Pancreas (tissue), 10 donors: Measurements from ENCODE around the gene DDX1. TPM values are rescaled to one million over a fixed set of nuclear protein-coding genes. Genes with fewer than 3 reads are reported as not detected.

Source experiments
- ATAC-seq, 4 donors: fragments of 200-7000 bp; cut with Tn5 transposase; one replicate each; pipeline versions ENCODE4 v1.8.0 to v1.9.1; 2020; ENCODE audit warnings: mild to moderate bottlenecking in 4 of 4, moderate library complexity in 4 of 4
- DNase-seq, 6 donors: peaks; one replicate each; pipeline ENCODE4 v3.0.0-alpha.2; 2020
- FAIRE-seq: peaks from 2 replicates; lab custom pipeline; 2012; peaks lifted over from hg19 to GRCh38; lab: Jason Lieb, UNC
- H3K27ac ChIP-seq, 4 donors: fragments of 200-600 bp; sonication (generic); 1 replicate in 3 of 4; 2 replicates in 1 of 4; pipeline versions ENCODE4 v1.5.0 to v1.8.0; 2020
- H3K27me3 ChIP-seq, 4 donors: fragments of 200-600 bp; one replicate each; pipeline ENCODE4 v1.8.0; 2021
- H3K36me3 ChIP-seq, 3 donors: fragments of 200-600 bp; sonication (generic) in 1 of 3; one replicate each; pipeline versions ENCODE4 v1.5.0 to v1.8.0; 2020 to 2021
- H3K4me1 ChIP-seq, 3 donors: fragments of 200-600 bp; one replicate each; pipeline ENCODE4 v1.8.0; 2021
- H3K4me3 ChIP-seq, 4 donors: fragments of 200-600 bp; sonication (generic) in 2 of 4; one replicate each; pipeline versions ENCODE4 v1.5.0 to v1.8.0; 2020 to 2021
- H3K9me3 ChIP-seq, 4 donors: fragments of 200-600 bp; one replicate each; pipeline ENCODE4 v1.8.0; 2021
- CTCF ChIP-seq, 4 donors: fragments of 200-600 bp; sonication (generic) in 3 of 4; IDR thresholded peaks; one replicate each; pipeline versions ENCODE4 v1.5.0 to v1.8.0; 2021; ENCODE audit warnings: antibody characterized with exemption in 4 of 4
- WGBS, 2 donors: extraction: QIAGEN DNeasy Blood & Tissue Kit; methylation state at CpG; one replicate each; pipeline ENCODE4 v1.1.7; 2013; 5-methylcytosine and 5-hydroxymethylcytosine counted together
- intact Hi-C, 3 donors: fragments of 100-400 bp; cut with DNase I; formaldehyde crosslinking; loops; one replicate each; pipeline versions ENCODE4 v1.11.1 to v1.14.2; 2022
- polyA plus RNA-seq, 2 donors: library from polyadenylated mRNA; stranded (reverse); fragments of 200-250 nt; gene quantifications; one replicate each; pipeline ENCODE4 v1.2.3, GENCODE V29; 2013
- total RNA-seq, 6 donors: library from RNA; stranded (reverse); fragmentation: NEBNext Ultra II Directional in 4 of 6; extraction: Animal tissue kit (Norgen Biotek cat#: 25700) in 4 of 6; gene quantifications; one replicate each; pipeline versions ENCODE4 v1.2.1 to v1.2.4, GENCODE V29; 2021 to 2023
- donor health status: healthy with polysubstance abuse.
- donor health status: DM: no; HTN: no; CAD: no; lungs with moderate emphysema.
- donor health status: DM: no; HTN: no; CAD: no.
- donor health status: control.
- donor health status: control.
- donor health status: Bipolar disorder and iron deficiency.
- donor health status: DM: yes; HTN: yes; CAD: no.
- donor health status: DM: no; HTN: no; CAD: no.
- donor health status: DM: no; HTN: no; CAD: no.
- donor health status: DM: yes; HTN: yes; CAD: no.

DDX1 gene
- total and polyA plus RNA-seq, 8 donors: 25.5 to 55.1 (median 43.1) TPM

DNA sequence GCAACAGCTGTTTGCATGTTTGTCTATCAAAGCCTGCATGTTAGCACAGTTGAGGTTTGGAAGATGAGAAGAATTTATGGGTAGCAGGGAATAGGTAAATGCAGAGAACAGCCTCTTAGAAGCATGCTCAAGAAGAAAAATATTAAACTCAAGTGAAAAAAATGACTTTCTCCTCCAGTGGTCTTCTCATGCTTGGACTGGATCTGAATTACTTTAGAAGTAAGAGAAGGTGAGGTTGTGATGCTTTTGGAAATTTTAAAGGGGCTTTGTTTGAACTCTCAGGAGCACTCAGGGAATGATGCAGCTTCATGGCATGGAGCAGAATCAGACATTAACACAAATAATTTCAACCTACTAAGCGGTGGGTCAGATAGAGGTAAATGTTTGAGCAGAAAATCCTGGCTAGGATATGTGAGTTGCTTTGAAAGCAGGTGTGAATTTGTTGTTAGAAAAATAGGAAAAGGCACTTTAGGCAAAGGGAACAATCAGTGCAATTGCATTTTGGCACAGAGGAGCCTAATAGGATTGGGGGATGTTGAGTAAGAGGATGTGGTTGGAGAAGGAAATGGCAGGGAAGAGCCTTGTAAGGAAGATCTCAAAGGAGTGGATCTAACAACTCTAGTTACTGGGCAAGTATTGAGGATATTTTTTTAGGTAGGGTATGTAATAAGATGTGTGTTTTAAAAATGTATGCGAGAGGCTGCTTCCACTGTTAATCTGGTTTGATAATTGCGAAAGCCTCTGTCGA is 76.3 kb downstream of the DDX1 start:
- peak in 1 of 4 donors; percentile 27 for ATAC-seq
- DNase-seq: no peak
- H3K36me3 ChIP-seq: no peaks in the 10 kb centered on the region
- 72 to 82% methylated on average over 4 of the region's 4 CpGs for WGBS, 2 donors
- H3K4me1 ChIP-seq: no peaks in the 10 kb centered on the region
- TF ChIP-seq CTCF (IDR thresholded peaks at IDR 0.05): no peak
- FAIRE-seq: no peak
- H3K4me3 ChIP-seq: no peak overlapping the region
- no peaks in the 10 kb centered on the region for H3K9me3 ChIP-seq
- H3K27ac ChIP-seq: no peak overlapping the region
- H3K27me3 ChIP-seq: no peaks in the 10 kb centered on the region
- intact Hi-C loops: no loop called here

- intact Hi-C loops: no loop called here
- Histone ChIP-seq H3K4me3 (no peak overlapping the region), H3K27ac (no peak overlapping the region), H3K27me3 (no peaks in the 10 kb centered on the region), H3K9me3 (no peaks in the 10 kb centered on the region), H3K36me3 (no peaks in the 10 kb centered on the region), H3K4me1 (no peaks in the 10 kb centered on the region)
- WGBS, 2 donors: 44 to 45% methylated on average over 10 of the region's 10 CpGs
- ATAC-seq (no peak), FAIRE-seq (no peak), DNase-seq (no peak)
- no peak for TF ChIP-seq CTCF (IDR thresholded peaks at IDR 0.05)
Observed at GRCh38 chr2:15668611-15669305, 77.1 kb downstream of the DDX1 start.

DNA sequence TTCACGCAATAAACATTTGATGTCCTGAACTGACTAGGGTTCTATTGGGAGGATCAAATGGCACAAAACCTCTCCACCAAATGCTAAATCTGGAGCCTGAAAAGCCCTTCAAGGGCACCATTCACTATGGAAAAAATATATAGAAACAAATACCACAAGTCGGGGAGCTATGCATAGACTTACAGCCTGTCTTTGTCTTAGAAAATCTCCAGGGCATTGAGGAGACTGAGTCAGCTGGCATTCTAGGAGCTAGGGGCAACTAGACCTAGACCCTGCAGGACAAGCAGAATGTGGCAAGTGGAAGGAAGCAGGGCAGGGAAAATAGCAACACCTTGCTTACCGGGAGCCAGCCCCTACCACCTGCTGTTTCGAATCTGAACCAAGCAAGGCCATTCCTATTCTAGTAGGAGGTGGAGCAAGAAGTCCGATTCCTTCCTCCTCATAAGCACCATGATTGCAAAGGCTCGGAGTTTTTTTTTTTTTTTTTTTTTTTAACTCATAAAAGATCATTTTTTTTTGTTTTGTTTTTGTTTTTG is 77.8 kb downstream of the DDX1 start:
- no peak for ATAC-seq
- no peak for FAIRE-seq
- no peak for TF ChIP-seq CTCF (IDR thresholded peaks at IDR 0.05)
- H3K4me1 ChIP-seq: no peaks in the 10 kb centered on the region
- intact Hi-C loops: no loop called here
- H3K27ac ChIP-seq: no peak overlapping the region
- no peaks in the 10 kb centered on the region for H3K9me3 ChIP-seq
- WGBS, 2 donors: 85 to 88% methylated on average over 5 to 6 of the region's 6 CpGs
- no peaks in the 10 kb centered on the region for H3K36me3 ChIP-seq
- H3K4me3 ChIP-seq: no peak overlapping the region
- DNase-seq: no peak
- no peaks in the 10 kb centered on the region for H3K27me3 ChIP-seq

DNA sequence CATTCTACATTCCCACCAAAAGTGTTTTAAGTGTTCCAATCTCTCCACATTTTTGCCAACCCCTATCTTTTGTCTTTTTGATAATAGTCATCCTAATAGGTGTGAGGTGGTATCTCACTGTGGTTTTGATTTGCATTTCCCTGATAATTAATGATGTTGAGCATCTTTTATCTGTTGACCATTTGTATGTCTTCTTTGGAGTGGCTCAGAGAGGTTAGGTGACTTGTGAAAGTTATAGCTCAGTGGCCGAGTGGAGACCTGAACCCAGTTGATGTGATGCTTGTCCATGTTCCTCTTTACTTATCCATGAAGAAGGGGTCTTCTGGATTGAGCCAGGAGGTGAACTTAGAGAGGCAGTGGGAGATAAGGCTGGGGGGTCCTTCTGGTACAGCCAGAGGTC is 78.8 kb downstream of the DDX1 start:
- 73 to 84% methylated on average over 1 of the region's 1 CpG for WGBS, 2 donors
- no peak for ATAC-seq

More for the DNA sequence above, 78.8 kb downstream of the DDX1 start:
- Histone ChIP-seq H3K9me3 (no peaks in the 10 kb centered on the region), H3K4me3 (no peak overlapping the region), H3K4me1 (no peaks in the 10 kb centered on the region), H3K27ac (no peak overlapping the region), H3K27me3 (no peaks in the 10 kb centered on the region), H3K36me3 (no peaks in the 10 kb centered on the region)
- DNase-seq (no peak), FAIRE-seq (no peak)
- intact Hi-C loops: no loop called here
- no peak for TF ChIP-seq CTCF (IDR thresholded peaks at IDR 0.05)
